ENCODE results near the gene PAN3. TPM values are rescaled to one million over a fixed set of nuclear protein-coding genes. Genes with fewer than 3 reads are reported as not detected.

PAN3 gene
- total RNA-seq, 1 donor from 2014 or later: 18.7 TPM

DNA sequence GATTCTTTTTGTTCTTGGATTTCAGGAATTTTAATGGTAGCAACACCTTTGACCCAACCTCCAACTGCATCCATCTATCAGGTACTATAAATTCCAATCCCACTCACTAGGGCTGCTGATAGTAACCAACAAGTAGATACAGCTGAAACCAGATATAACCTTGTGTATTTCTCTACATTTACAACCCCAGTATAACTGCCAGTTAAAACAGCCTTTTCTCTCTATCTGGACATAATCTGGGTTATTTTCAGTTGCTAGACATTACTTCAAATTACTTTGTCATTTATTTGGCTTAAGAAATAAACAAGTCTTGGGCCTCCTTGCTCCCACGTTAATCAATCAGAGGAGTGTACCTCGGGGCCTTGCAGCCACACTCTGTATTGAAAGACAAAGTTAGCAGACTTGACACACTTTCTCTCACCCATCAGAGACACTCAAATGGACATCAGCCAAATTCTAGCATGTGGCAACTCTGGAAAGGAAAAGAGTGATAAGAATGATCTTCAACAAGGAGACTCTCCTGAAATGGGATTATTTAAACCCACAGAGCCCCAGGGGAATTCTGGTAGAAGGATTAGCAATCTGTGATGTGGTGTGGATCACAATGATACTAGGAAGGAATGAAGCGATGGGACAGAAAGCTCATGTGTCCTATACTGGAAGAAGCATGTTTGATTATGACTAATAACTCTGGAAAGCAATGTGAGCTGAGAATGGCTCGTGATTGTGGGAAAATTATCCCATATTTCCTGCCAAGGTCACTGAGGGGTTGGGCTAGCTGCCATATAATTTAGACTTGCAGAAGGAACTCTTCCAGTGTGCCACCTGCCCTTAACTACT lies 199.0 kb downstream of the PAN3 start:
- H3K4me1 Mint-ChIP-seq (ENCODE audit: low read depth): peaks cover 45% of the 10 kb centered on the region
- TF ChIP-seq, protein P1, sequence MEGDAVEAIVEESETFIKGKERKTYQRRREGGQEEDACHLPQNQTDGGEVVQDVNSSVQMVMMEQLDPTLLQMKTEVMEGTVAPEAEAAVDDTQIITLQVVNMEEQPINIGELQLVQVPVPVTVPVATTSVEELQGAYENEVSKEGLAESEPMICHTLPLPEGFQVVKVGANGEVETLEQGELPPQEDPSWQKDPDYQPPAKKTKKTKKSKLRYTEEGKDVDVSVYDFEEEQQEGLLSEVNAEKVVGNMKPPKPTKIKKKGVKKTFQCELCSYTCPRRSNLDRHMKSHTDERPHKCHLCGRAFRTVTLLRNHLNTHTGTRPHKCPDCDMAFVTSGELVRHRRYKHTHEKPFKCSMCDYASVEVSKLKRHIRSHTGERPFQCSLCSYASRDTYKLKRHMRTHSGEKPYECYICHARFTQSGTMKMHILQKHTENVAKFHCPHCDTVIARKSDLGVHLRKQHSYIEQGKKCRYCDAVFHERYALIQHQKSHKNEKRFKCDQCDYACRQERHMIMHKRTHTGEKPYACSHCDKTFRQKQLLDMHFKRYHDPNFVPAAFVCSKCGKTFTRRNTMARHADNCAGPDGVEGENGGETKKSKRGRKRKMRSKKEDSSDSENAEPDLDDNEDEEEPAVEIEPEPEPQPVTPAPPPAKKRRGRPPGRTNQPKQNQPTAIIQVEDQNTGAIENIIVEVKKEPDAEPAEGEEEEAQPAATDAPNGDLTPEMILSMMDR (IDR thresholded peaks at IDR 0.05): no peak
- no peak for DNase-seq (ENCODE audit: low spot score)
- peak overlapping the region; percentile 87 for H3K27ac Mint-ChIP-seq (ENCODE audit: unreplicated experiment)
- no peaks in the 10 kb centered on the region for H3K9me3 Mint-ChIP-seq (ENCODE audit: low read depth)
- H3K4me3 Mint-ChIP-seq (ENCODE audit: unreplicated experiment): no peak overlapping the region
- no peaks in the 10 kb centered on the region for H3K36me3 Mint-ChIP-seq (ENCODE audit: low read depth)
- H3K27me3 Mint-ChIP-seq (ENCODE audit: low read depth): no peaks in the 10 kb centered on the region

DNA sequence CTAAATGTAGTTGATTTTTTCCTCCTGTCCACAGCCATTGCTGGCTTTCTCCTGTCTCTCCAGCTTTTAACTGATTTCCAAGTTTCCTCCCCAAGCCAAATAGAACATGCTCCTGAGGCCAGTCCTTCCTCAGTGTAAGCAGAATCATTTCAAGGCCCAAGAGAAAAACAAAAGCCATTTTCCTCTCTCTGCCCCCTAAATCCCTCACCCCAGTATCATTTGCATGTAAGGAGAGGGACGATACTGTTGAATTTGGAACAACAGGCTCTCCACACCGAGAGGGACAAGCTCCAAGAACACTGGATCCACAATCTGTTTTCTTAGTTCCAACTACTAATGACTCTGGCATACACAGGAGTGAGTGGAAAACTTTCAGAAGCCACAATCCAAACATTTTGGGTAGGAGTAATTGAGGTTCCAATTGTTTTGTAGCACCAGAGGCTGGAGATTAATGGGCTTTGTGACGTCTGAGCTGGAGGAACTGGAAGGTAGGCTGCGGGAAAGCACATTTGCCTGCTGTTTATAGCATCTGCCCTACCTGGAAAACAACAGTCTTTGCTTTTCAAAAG lies 199.7 kb downstream of the PAN3 start:
- no peak for DNase-seq (ENCODE audit: low spot score)
- Mint-ChIP-seq H3K27me3 (ENCODE audit: low read depth) (no peaks in the 10 kb centered on the region), H3K4me3 (ENCODE audit: unreplicated experiment) (no peak overlapping the region), H3K4me1 (ENCODE audit: low read depth) (peaks cover 45% of the 10 kb centered on the region), H3K36me3 (ENCODE audit: low read depth) (no peaks in the 10 kb centered on the region), H3K9me3 (ENCODE audit: low read depth) (no peaks in the 10 kb centered on the region), H3K27ac (ENCODE audit: unreplicated experiment) (peak overlapping the region; percentile 87)
- TF ChIP-seq, protein P1 (IDR thresholded peaks at IDR 0.05): no peak

DNA sequence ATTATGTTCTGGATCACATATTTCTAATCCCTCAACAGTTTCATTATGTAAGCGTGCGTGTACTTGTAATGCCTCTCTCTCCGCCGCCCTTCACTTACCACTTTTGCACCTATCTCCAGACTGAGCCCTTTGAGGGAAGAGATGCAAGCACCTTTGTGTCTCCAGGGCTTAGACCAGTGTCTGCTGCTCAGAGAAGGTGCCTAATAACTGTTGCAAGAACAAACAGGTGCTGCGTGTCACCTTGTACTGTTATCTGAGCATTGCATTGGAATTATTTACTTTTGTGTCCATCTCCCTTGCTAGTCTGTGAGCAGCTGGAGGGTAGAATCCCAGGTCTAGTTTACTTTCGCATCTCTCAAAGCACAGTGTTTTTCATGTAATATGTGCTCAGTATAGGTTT lies 200.4 kb downstream of the PAN3 start:
- DNase-seq (ENCODE audit: low spot score): no peak
- no peaks in the 10 kb centered on the region for H3K36me3 Mint-ChIP-seq (ENCODE audit: low read depth)
- no peaks in the 10 kb centered on the region for H3K9me3 Mint-ChIP-seq (ENCODE audit: low read depth)
- H3K27ac Mint-ChIP-seq (ENCODE audit: unreplicated experiment): peak overlapping the region; percentile 87
- TF ChIP-seq, protein P1 (IDR thresholded peaks at IDR 0.05): no peak
- peaks cover 41% of the 10 kb centered on the region for H3K4me1 Mint-ChIP-seq (ENCODE audit: low read depth)
- no peak overlapping the region for H3K4me3 Mint-ChIP-seq (ENCODE audit: unreplicated experiment)
- H3K27me3 Mint-ChIP-seq (ENCODE audit: low read depth): no peaks in the 10 kb centered on the region

GRCh38 chr13:28339419-28339818 lies 201.1 kb downstream of the PAN3 start:
- no peak overlapping the region for H3K4me3 Mint-ChIP-seq (ENCODE audit: unreplicated experiment)
- H3K36me3 Mint-ChIP-seq (ENCODE audit: low read depth): no peaks in the 10 kb centered on the region
- H3K27ac Mint-ChIP-seq (ENCODE audit: unreplicated experiment): peak overlapping the region; percentile 87
- DNase-seq (ENCODE audit: low spot score): no peak
- no peaks in the 10 kb centered on the region for H3K9me3 Mint-ChIP-seq (ENCODE audit: low read depth)
- TF ChIP-seq, protein P1 (IDR thresholded peaks at IDR 0.05): peak; percentile 16
- H3K27me3 Mint-ChIP-seq (ENCODE audit: low read depth): no peaks in the 10 kb centered on the region
- peaks cover 47% of the 10 kb centered on the region for H3K4me1 Mint-ChIP-seq (ENCODE audit: low read depth)

DNA sequence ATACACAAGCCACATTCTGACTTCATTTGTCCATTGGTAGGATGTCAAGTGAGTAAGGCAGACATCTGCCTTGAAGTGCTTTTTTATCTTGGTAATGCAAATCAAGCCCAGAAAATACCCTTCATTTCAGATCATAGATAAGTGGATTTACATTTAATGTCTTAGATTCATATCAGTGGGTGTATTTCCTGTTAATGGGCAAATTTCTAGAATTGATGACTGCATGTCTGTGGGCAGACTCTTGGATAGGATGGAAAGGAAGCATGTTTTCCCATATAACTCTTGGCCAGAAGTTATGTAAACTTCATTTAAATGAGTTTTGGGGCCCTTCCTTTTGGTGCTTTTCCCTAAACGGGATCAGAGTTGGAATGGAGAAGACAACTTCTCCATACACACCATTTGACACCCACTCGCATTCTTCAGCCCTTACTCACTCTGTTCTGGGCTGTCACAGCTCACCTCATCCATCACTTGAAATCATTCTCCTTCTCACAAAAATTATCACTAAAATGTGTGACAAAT lies 202.0 kb downstream of the PAN3 start:
- TF ChIP-seq, protein P1 (IDR thresholded peaks at IDR 0.05): no peak
- H3K9me3 Mint-ChIP-seq (ENCODE audit: low read depth): no peaks in the 10 kb centered on the region
- H3K27me3 Mint-ChIP-seq (ENCODE audit: low read depth): no peaks in the 10 kb centered on the region
- no peak for DNase-seq (ENCODE audit: low spot score)
- no peak overlapping the region for H3K27ac Mint-ChIP-seq (ENCODE audit: unreplicated experiment)
- peaks cover 48% of the 10 kb centered on the region for H3K4me1 Mint-ChIP-seq (ENCODE audit: low read depth)
- H3K36me3 Mint-ChIP-seq (ENCODE audit: low read depth): no peaks in the 10 kb centered on the region
- no peak overlapping the region for H3K4me3 Mint-ChIP-seq (ENCODE audit: unreplicated experiment)

All from chondrocyte (in vitro differentiated cells).